RPMI8226 (cell line): ENCODE measurements around the gene CCDC8.
"Not testable (repeated sequence)": the region's sequence is repeated elsewhere in the genome, so short reads cannot be mapped to it uniquely, and the experiment has no call there.

Source experiments
- DNase-seq: peaks from one replicate; pipeline ENCODE4 v3.0.0-alpha.2; 2015

CCDC8 gene, protein sequence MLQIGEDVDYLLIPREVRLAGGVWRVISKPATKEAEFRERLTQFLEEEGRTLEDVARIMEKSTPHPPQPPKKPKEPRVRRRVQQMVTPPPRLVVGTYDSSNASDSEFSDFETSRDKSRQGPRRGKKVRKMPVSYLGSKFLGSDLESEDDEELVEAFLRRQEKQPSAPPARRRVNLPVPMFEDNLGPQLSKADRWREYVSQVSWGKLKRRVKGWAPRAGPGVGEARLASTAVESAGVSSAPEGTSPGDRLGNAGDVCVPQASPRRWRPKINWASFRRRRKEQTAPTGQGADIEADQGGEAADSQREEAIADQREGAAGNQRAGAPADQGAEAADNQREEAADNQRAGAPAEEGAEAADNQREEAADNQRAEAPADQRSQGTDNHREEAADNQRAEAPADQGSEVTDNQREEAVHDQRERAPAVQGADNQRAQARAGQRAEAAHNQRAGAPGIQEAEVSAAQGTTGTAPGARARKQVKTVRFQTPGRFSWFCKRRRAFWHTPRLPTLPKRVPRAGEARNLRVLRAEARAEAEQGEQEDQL

DNA sequence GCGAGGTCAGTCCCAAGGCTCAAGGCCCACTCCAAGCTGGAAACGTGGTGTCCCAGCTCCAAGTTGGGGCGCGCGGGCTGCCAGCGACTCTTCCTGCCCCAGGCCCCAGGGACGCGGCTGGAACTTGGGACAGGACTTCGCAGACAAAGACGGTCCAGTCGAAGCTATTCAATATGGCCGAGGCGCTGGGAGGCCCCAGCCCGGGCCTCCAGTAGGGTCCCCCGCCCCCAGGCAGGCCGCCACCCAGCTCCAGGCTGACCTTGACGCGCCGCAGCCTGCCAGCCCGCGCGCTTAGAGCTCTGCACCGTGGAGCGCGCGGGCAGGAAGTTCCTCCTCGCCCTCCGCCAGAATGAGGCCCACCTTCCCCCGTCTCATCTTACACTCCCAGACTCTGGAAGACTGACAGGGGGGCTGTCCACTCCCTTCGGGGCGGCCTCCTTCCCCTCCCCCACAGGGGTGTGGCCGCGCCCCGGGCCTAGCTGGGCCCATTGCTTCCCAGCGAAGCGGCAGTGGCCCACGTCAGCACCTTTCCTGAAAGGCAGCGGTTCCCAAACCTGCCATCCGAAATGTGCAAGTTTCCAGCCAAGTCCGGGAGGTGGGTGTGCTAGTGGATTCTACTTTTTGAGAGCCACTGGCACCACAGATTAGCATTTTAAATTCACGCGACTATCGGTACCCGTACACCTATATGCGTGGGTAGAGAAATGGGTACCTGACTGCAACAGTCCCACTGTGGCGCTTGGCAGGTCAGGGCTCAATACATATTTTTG is at the start of gene CCDC8:
TSS of gene CCDC8 (minus strand) at position 303 of the 770 bp plus-strand sequence. CDS start 754 bp downstream, outside the sequence.
- no peak for DNase-seq

DNA sequence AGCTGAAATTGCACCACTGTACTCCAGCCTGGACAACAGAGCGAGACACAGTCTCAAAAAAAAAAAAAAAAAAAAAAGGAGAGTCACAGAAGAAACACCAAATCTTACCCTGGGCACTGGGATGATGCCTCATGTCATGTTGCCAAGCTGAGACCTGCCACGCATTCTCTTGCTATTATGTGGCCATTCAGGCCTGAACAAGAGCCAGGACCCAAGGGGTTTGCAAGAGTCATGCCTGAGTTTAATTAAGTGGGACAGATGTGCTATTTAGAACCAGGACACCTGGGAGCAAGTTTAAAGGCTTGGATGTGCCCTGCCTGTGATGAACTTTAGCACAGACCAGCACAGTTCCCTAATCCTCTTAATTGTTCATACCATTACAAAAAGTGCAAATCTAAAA is 48.2 kb upstream of the CCDC8 start:
- DNase-seq = no peak

DNA sequence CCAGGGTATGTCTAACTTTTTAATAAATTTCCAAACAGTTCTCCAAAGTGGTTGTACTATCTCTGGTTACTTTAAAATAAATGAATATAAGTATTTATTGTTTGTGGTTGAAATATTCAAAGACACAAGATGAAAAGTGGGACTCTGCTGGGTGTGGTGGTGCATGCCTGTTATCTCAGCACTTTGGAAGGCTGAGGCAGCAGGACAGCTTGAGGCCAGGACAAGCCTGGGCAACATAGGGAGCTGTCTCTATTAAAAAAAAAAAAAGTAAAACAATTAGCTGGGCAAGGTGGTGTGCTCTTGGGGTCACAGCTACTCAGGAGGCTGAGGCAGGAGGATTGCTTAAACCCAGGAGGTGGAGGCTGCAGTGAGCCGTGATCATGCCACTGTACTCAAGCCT is 47.6 kb upstream of the CCDC8 start:
- DNase-seq = no peak

DNA sequence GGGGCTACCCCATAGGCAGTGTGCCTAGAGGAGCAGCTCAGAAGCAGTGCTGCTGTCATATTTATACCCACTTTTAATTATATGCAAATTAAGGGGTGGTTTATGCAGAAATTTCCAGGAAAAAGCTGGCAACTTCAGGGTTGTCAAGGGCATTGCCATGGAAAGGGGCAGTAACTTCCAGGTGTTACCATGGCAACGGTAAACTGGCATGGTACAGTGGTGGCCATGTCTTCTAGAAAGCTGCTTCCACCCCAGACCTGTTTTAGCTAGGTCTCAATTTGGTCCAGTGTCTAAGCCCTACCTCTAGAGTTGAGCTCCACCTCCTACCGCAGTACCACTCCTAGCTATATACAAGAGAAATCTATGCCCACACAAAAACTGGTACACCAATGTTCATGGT is 46.7 kb upstream of the CCDC8 start:
- DNase-seq = no peak

DNA sequence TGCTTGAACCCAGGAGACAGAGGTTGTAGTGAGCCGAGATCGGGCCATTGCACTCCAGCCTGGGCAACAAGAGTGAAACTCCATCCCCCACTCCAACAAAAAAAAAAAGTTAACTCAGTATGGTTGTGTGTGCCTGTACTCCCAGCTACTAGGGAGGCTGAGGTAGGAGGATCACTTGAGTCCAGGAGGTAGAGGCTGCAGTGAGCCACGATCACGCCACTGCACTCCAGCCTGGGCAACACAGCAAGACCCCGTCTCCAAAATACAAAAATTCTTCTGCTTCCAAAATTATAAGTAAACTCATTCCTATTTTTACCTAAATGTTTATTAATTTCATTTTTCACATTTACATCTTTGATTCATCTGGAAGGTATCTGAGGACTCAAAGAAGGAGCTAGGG is 43.6 kb upstream of the CCDC8 start:
- no peak for DNase-seq

DNA sequence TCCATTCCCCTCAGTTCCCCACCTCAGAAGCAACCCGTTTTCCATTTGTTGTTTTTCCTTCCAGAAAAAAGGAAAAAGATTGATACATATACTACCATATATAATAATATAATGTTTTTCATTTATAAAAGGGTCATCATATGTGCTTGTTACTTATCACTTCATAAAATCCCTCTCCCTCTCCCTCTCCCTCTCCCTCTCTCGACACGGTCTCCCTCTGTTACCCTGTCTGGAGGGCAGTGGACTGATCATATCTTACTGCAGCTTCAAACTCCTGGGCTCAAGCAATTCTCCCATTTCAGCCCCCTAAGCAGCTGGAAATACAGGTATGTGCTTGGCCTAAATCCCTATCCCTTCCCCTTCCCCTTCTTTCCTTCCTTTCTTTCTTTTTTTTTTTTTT is 40.9 kb upstream of the CCDC8 start:
- DNase-seq = no peak

DNA sequence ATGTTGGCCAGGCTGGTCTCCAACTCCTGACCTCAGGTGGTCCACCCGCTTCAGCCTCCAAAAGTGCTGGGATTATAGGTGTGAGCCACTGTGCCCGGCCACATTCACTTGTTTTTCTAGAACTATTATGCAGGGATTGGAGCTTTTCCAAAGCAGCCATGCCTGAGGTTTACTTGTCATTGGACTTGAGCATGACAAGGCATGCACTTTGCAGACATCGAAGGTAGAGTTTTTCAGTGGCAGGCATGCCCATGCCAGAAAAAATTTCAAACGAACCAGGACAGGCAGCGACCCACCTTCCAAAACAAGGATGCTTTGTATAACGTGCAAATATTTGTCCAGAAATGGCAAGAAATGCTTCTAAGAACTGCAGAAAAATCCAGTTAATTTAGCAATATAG is 40.3 kb upstream of the CCDC8 start:
- DNase-seq = no peak

DNA sequence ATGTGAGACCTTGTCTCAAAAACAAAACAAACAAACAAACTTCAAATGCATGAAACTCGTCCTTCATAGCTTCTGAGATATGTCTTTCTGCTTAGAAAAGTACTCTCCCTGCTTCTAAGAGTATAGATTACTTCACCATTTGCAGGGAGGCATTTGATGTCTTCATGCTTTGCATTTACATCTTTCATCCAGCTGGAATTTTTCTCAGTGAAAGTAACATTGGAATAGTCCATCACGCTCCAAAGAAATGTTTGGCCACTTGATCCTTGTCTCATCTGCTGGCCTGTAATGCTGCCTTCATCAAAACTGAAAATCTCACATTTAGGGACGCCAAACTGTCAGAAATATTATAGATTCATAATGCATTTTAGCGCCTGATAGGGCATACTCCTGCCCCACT is 38.8 kb upstream of the CCDC8 start:
- DNase-seq = no peak

DNA sequence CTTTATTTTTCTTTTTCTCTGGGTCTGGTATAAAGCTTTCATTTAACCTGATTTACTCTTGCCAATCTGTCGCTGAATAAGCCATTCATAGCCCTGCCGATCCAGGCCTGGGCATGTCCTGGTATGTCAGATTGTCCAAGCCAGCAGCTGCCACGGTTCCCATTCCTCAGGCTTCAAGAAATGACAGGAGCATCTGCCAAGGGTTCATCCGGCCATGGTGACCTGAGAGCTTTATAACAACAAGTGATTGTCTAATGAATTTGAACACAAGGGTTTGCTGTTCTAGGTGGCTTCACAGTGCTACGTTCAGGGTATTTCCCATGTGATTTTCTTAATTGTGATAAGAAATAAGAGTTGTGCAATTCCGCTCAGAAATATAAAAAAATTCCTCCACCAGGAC is 38.0 kb upstream of the CCDC8 start:
- no peak for DNase-seq

DNA sequence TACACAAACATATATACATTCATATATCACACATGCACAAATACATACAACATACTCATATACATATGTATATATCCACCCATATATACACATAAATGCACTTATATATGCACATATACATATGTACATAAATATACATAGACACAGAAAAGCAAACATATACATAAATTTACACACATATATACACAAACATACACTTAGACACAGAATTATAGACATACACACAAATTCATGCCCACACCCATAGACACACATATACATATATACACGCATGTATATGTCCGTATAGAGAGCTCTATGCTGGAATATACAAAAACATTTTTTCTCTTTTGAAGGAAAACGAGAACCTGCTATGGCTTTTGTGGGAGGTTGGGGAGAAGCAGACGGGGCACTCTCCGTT is 37.4 kb upstream of the CCDC8 start:
- no peak for DNase-seq

DNA sequence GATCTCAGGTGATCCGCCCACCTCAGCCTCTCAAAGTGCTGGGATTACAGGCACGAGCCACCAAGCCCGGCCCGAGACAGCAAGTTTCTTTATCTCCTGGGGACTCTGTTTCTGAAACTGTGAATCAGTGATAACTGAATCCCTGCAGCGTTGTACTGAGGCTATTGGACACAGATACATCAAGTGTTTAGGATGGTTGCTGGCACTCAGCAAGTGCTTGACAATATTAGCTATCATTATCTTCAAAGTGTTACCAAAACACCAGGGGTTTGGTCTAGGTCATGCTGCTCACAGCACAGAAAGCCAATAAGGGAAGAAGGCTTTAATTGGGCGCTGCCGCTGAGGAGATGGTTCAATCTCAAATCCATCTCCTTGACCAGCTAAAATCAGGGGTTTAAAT is 35.9 kb upstream of the CCDC8 start:
- DNase-seq = no peak

DNA sequence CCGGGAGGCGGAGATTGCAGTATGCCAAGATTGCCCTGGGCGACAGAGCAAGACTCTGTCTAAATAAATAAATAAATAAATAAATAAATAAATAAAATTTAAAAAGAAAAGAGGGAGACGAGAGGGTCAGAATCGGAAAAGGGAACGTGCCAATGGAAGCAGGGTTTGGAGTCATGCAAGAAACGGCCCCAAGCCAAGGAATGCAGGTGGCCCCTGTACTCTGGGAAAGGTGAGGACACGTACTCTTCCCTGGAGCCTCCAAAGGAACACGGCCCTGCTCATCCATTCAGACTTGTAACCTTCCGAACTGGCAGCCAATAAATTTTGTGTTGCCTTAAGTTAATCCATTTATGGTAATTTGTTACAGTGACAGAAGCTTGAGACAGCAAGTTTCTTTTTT is 35.2 kb upstream of the CCDC8 start:
- DNase-seq = no peak

DNA sequence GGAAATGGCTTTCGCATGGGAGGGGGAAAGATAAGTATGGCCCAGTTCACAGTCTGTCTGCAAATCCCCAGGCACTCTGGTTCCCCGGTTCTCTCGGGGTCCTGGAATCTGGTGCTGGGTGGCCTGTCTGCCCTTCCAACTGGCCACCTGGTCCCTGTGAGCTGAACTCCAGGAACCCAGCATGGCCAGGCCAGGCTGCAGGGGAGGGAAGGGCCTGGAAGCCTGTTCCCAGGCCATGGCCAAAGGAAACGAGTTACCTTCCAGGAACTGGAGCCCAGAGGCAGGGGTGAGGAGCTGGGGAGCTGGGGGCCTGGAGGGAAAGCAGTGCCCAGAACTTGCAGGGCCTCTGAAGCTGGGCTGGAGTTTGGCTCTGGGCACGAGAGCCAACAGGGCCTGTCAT is 34.5 kb upstream of the CCDC8 start:
- no peak for DNase-seq

DNA sequence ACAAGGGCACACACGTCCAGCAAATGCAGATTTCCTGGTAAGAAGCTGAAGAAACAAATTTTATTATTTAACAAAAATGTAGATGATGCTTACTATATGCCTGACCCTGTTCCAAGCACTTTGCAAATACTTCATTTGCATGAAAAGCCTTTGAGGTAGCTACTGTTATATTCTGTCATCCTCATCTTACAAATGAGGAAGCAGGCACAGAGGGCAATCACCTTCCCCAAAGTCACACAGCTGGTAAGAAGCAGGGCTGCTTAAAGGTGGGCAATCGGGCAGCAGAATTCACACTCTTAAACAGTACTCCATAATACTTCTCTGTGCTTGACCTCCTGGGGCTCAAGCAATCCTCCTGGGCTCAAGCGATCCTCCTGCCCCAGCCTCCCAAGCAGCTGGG is 33.6 kb upstream of the CCDC8 start:
- DNase-seq = no peak

DNA sequence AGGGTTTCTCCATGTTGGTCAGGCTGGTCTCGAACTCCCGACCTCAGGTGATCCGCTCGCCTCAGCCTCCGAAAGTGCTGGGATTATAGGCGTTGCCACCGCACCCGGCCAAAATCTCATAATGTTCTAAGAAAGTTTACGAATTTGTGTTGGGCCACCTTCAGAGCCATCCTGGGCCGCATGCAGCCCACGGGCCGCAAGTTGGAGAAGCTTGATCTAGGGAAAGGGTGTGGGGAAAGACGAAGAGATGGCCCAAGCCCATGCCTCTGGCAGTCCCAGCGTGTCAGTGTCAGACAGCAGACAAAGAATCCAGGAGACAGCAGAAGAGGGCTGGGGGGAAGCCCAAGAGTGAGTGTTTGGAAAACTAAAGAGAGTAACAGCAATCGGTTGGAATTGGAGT is 32.7 kb upstream of the CCDC8 start:
- DNase-seq = no peak

DNA sequence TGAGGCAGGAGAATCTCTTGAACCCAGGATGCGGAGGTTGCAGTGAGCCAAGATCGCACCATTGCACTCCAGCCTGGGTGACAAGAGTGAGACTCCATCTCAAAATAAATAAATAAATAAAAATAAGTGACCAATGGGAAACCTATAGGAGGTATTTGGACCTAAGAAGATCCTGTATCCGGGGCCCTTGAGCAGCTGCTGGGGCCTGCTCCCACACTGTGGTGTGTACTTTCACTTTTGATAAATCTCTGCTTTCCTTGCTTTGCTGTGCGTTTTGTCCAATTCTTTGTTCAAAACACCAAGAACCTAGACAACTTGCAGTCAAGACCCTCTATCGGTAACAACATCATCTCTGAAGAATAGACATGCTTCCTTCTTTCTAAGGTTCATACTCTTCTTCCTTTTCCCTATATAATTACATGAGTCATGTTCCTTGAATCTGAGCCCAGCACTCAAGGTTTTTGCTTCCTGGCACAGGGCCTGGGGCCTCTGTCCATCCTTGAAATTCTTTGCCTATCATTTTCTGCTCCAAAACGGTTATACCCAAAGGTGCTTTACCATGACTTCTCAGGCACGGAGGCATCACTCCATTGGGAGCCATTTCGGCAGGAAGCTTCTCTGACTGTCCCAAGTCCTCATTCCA is 29.6 kb upstream of the CCDC8 start:
- no peak for DNase-seq

DNA sequence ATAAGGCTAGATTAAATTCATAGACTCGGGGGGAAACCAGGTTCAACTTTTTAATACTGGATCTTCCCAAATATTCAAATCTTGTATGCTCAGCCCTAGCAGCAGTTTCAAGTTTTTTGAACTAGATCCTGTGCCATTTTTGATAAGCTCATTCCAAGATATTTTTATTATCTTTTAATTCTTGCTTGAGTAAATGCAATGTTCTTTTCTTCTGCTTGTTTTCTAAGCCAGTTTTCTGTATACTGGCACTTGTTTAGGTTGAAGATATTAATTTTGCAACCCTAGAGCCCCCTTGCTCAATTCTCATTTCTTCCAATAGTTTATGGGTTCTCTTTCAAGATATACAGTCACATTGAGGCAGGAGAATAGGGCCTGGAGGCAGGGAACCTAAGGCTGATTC is 28.5 kb upstream of the CCDC8 start:
- DNase-seq = no peak

DNA sequence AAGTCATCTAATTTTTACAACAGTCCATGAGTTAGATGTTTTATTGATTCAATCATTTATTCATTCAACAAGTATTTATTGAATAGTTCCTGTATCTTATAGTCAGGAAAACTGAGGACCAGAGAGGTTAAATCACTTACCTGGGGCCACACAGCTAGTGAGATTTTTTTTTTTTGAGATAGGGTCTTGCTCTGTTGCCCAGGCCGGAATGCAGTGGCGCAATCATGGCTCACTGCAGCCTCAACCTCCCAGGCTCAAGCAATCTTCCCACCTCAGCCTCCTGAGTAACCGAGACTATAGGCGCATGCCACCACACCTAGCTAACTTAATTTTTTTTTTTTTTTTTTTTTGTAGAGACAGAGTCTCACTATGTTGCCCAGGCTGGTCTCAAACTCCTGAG is 22.3 kb upstream of the CCDC8 start:
- not testable (repeated sequence) for DNase-seq

DNA sequence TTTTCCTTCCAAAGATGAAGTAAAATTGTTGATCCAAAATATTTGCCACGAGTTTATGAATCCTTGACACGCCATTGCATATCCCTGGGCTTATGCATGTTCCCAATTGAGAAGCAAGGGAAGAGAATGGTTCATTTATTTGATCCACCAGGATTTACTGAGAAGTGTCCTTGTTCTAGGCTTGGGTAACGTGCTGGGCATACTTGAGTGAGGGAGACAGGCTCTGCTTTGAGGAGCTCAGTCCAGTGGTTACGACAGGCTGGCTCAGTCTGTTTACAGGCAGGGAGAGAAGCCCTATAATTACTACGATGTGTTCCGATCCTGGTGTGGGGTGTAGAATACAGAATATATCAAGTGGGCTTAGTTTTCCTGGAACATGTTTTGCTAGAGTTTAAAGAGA is 21.6 kb upstream of the CCDC8 start:
- DNase-seq = no peak

DNA sequence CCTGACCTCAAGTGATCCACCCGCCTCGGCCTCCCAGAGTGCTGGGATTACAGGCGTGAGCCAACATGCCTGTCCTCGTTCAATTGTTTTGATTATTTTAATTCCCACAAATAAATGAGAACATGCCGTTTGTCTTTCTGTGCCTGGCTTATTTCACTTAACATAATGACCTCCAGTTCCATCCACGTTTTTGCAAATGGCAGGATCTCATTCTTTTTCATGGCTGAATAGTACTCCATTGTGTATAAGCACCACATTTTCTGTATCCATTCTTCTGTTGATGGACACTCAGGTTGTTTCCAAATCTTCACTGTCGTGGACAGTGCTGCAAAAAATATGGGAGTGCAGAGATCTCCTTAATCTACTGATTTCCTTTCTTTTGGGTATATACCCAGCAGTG is 20.1 kb upstream of the CCDC8 start:
- DNase-seq = not testable (repeated sequence)

DNA sequence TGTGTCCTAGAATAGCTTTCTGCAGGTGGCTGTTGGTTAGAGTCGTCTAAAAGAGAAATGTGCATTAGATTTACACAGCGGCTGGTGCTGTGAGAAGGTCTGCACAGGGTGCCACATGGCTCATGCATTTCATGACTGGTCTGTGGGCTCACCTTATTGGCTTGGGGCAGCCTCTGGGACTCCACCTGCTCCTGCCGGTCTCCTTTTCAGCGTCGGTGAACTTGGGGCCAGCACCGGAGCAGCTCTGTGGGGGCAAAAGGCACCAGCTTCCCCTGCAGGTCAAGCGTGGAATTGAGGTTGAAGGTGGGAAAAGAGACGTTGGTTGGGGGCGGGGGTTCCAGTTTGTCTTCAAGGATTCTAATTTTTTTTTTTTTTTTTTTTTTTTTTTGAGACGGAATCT is 18.5 kb upstream of the CCDC8 start:
- peak; percentile 38 for DNase-seq

DNA sequence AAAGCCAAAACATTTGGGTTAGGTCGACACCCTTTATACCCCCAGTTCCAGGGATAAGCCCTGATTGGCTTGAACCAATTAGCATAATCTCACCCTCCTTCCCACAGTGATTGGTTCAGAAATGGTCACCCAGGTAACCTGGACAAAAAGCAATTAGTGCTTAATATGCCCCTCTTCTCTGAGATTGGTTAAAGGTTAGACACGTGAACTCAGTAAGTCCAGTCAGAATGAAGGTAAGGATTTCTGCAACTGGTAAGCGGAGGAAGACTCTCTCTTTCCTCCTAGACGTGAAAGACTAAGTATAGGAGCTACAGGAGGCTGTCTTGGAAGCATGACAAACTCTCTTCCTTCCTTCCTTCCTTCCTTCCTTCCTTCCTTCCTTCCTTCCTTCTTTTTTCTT is 16.6 kb upstream of the CCDC8 start:
- no peak for DNase-seq

DNA sequence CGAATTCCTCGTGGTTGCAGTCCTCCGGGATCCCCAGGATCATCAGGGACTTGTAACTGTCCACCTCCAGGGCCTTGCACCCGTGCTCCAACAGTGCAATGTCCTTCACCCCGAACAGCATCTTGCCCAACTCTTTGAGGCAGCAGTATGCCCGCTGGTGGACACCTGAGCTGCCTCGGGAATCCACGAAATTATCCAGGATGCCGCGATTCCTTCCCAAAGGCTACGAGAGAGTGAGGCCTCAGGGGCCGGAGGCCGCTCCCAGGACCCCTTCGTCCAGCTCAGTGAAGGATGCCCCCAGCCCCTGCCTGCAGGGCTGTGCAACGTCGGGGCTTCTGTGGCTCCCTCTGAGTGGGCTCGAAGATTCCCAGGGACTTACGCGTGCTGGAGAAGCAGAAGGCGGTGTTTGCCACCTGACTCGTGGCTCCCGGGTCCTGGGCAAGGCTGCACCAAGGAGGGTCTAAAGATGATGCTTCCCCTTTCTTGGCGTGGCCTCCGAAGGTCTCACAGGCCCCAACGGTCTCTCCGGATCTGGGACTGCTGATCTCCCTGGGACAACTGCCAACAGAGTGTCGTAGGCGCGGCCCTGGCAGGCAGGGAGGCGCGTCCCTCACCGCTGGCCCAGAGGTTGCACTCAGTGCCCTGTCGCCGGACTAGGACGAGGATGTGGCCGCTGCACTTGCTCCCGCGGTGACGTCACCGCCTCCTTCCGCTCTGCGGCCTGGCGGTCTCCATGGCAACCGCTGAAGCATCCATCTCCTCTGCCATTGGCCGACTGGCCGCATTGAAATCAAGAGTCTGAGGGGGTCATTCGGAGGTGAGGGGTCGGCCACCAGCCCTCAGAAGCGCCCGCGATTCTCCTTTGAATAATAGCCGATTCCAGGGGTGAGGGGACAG is 15.1 kb upstream of the CCDC8 start, which contains the start of gene PNMA8C:
TSS of gene PNMA8C (minus strand) at position 698 of the 897 bp plus-strand sequence. CDS start at position 121, 577 bp downstream.
- DNase-seq = peak; percentile 75
